Esophagus squamous epithelium (tissue), 4 donors: ENCODE results near the gene BCAP29.

Source experiments
- CTCF ChIP-seq, 6 experiments: fragments of 450-650 bp in 4 of 6; fragments of 200-600 bp in 2 of 6; sonication (generic) in 2 of 6; IDR thresholded peaks; one replicate each; pipeline ENCODE4 v1.5.1; 2016 to 2019; ENCODE audit warnings: antibody characterized with exemption in 6 of 6, mild to moderate bottlenecking in 4 of 6, moderate library complexity in 4 of 6
- POLR2A ChIP-seq, 4 donors: fragments of 450-650 bp; IDR thresholded peaks; one replicate each; pipeline ENCODE4 v1.6.1; 2017; ENCODE audit warnings: antibody characterized with exemption in 4 of 4, mild to moderate bottlenecking in 4 of 4, moderate library complexity in 3 of 4

GRCh38 chr7:107614425-107614824, 34.4 kb downstream of the BCAP29 start:
- TF ChIP-seq CTCF (IDR thresholded peaks at IDR 0.05) (no peak), POLR2A (IDR thresholded peaks at IDR 0.05) (no peak)
